H9 (cell line): ENCODE data around the gene NTF3. TPM values are rescaled to one million over a fixed set of nuclear protein-coding genes. Genes with fewer than 3 reads are reported as not detected.

Experiments
- DNase-seq: peaks from one replicate; pipeline ENCODE4 v3.0.0-alpha.2; 2017
- H2AFZ ChIP-seq: one replicate; pipeline ENCODE4 v1.6.1; 2013; ENCODE audit warnings: mild to moderate bottlenecking, low read length, control low read depth, moderate library complexity
- H2AK5ac ChIP-seq: 2 replicates; pipeline ENCODE4 v1.6.1; 2013; ENCODE audit warnings: low read length, control low read depth, mixed read lengths; ENCODE audit not compliant: insufficient read length
- H2BK120ac ChIP-seq: one replicate; pipeline ENCODE4 v1.6.1; 2013; ENCODE audit warnings: low read depth, mild to moderate bottlenecking, low read length, control low read depth, inconsistent platforms; ENCODE audit not compliant: poor library complexity, severe bottlenecking
- H2BK12ac ChIP-seq: 2 replicates; pipeline ENCODE4 v1.6.1; 2013; ENCODE audit warnings: low read length, control low read depth, mixed read lengths, low read depth; ENCODE audit not compliant: insufficient read length
- H2BK15ac ChIP-seq: 2 replicates; pipeline ENCODE4 v1.6.1; 2013; ENCODE audit warnings: low read depth, low read length, control low read depth
- H2BK20ac ChIP-seq: one replicate; pipeline ENCODE4 v1.6.1; 2013; ENCODE audit warnings: low read depth, mild to moderate bottlenecking, low read length, control low read depth, inconsistent platforms; ENCODE audit not compliant: poor library complexity, severe bottlenecking
- H2BK5ac ChIP-seq: 2 replicates; pipeline ENCODE4 v1.6.1; 2013; ENCODE audit warnings: low read length, control low read depth, mixed read lengths; ENCODE audit not compliant: insufficient read length
- H3K14ac ChIP-seq: 2 replicates; pipeline ENCODE4 v1.6.1; 2013; ENCODE audit warnings: low read length, control low read depth; ENCODE audit not compliant: insufficient read depth
- H3K18ac ChIP-seq: 2 replicates; pipeline ENCODE4 v1.6.1; 2013; ENCODE audit warnings: low read depth, mild to moderate bottlenecking, mixed read lengths, low read length, control low read depth; ENCODE audit not compliant: insufficient read length
- H3K23ac ChIP-seq: 2 replicates; pipeline ENCODE4 v1.6.1; 2013; ENCODE audit warnings: low read length, control low read depth, mixed read lengths, low read depth; ENCODE audit not compliant: insufficient read length
- H3K23me2 ChIP-seq: 2 replicates; pipeline ENCODE4 v1.6.1; 2013; ENCODE audit warnings: low read depth, mild to moderate bottlenecking, mixed read lengths, low read length, control low read depth; ENCODE audit not compliant: insufficient read length, poor library complexity, severe bottlenecking
- H3K27ac ChIP-seq: 2 replicates; pipeline ENCODE4 v1.5.1; 2013; ENCODE audit warnings: low read length, control low read depth, mixed read lengths, low read depth; ENCODE audit not compliant: insufficient read length
- H3K27me3 ChIP-seq: 2 replicates; pipeline ENCODE4 v1.6.1; 2013; ENCODE audit warnings: low read length, control low read depth, inconsistent platforms; ENCODE audit not compliant: insufficient read depth
- H3K4ac ChIP-seq: 2 replicates; pipeline ENCODE4 v1.6.1; 2013; ENCODE audit warnings: low read depth, mild to moderate bottlenecking, control low read depth, inconsistent platforms, low read length, moderate library complexity
- H3K4me1 ChIP-seq: 2 replicates; pipeline ENCODE4 v1.6.1; 2013; ENCODE audit warnings: low read length, control low read depth, inconsistent platforms; ENCODE audit not compliant: insufficient read depth
- H3K4me2 ChIP-seq: 2 replicates; pipeline ENCODE4 v1.6.1; 2013; ENCODE audit warnings: low read length, control low read depth, mixed read lengths; ENCODE audit not compliant: insufficient read length, insufficient read depth
- H3K56ac ChIP-seq: 2 replicates; pipeline ENCODE4 v1.6.1; 2013; ENCODE audit warnings: low read depth, mild to moderate bottlenecking, mixed read lengths, low read length, control low read depth; ENCODE audit not compliant: insufficient read length
- H3K79me1 ChIP-seq: 2 replicates; pipeline ENCODE4 v1.6.1; 2013; ENCODE audit warnings: low read depth, mild to moderate bottlenecking, moderate library complexity, low read length, control low read depth, inconsistent platforms; ENCODE audit not compliant: insufficient read depth, poor library complexity, severe bottlenecking
- H3K79me2 ChIP-seq: 2 replicates; pipeline ENCODE4 v1.6.1; 2013; ENCODE audit warnings: low read length, control low read depth, inconsistent platforms; ENCODE audit not compliant: insufficient read depth
- H3K9ac ChIP-seq: 2 replicates; pipeline ENCODE4 v1.6.1; 2013; ENCODE audit warnings: low read length, control low read depth, mixed read lengths; ENCODE audit not compliant: insufficient read length; ENCODE audit errors: extremely low read depth
- H3K9me3 ChIP-seq: one replicate; pipeline ENCODE4 v1.6.1; 2013; ENCODE audit warnings: low read depth, low read length, inconsistent platforms; ENCODE audit not compliant: control insufficient read depth
- H3T11ph ChIP-seq: one replicate; pipeline ENCODE4 v1.6.1; 2013; ENCODE audit warnings: mild to moderate bottlenecking, low read length, control low read depth, inconsistent platforms
- H4K20me1 ChIP-seq: one replicate; pipeline ENCODE4 v1.6.1; 2013; ENCODE audit not compliant: control insufficient read depth, insufficient read length, insufficient read depth
- H4K5ac ChIP-seq: 2 replicates; pipeline ENCODE4 v1.6.1; 2013; ENCODE audit warnings: low read depth, mild to moderate bottlenecking, mixed read lengths, low read length, control low read depth; ENCODE audit not compliant: insufficient read length
- H4K8ac ChIP-seq: replicated peaks from 2 replicates; pipeline ENCODE4 v1.6.1; 2013; ENCODE audit warnings: low read length, control low read depth, mixed read lengths, low read depth; ENCODE audit not compliant: insufficient read length
- H4K91ac ChIP-seq: 2 replicates; pipeline ENCODE4 v1.6.1; 2013; ENCODE audit warnings: low read depth, mild to moderate bottlenecking, moderate library complexity, mixed read lengths, low read length, control low read depth; ENCODE audit not compliant: insufficient read length
- H3K27ac Mint-ChIP-seq, 3 experiments: 2 replicates in 2 of 3; 3 replicates in 1 of 3; pipeline ENCODE4 v1.8.0; 2020 to 2021; ENCODE audit warnings: mixed read lengths in 3 of 3, mild to moderate bottlenecking in 1 of 3, moderate library complexity in 1 of 3
- H3K27me3 Mint-ChIP-seq: 2 replicates; pipeline ENCODE4 v1.8.0; 2021; ENCODE audit warnings: low read depth, mild to moderate bottlenecking, moderate library complexity, mixed read lengths
- H3K36me3 Mint-ChIP-seq, 3 experiments: 2 replicates in 2 of 3; 3 replicates in 1 of 3; pipeline ENCODE4 v1.8.0; 2020 to 2021; ENCODE audit warnings: low read depth in 3 of 3, mixed read lengths in 3 of 3; ENCODE audit not compliant: insufficient read depth in 1 of 3
- H3K4me1 Mint-ChIP-seq, 2 experiments: 2 replicates each; pipeline ENCODE4 v1.8.0; 2020; ENCODE audit warnings: mixed read lengths in 2 of 2
- H3K4me3 Mint-ChIP-seq, 2 experiments: 2 replicates in 1 of 2; 3 replicates in 1 of 2; pipeline ENCODE4 v1.8.0; 2020 to 2021; ENCODE audit warnings: mild to moderate bottlenecking in 2 of 2, mixed read lengths in 2 of 2, moderate library complexity in 1 of 2
- H3K9me3 Mint-ChIP-seq, 2 experiments: 2 replicates in 1 of 2; 3 replicates in 1 of 2; pipeline ENCODE4 v1.8.0; 2020; ENCODE audit warnings: mild to moderate bottlenecking in 2 of 2, mixed read lengths in 2 of 2, moderate library complexity in 1 of 2
- CTCF ChIP-seq: fragments of 200-600 bp; sonication (generic); conservative IDR thresholded peaks from 3 replicates; pipeline ENCODE4 v1.8.0; 2021; ENCODE audit warnings: antibody characterized with exemption, mild to moderate bottlenecking
- WGBS: extraction: QIAGEN DNeasy Blood & Tissue Kit; methylation state at CpG from one replicate; pipeline ENCODE4 v1.1.7; 2013; ENCODE audit warnings: missing lambda C conversion rate, low lambda C conversion rate, mixed read lengths; ENCODE audit not compliant: insufficient read length; ENCODE audit errors: extremely low coverage; 5-methylcytosine and 5-hydroxymethylcytosine counted together
- total RNA-seq: library from RNA; stranded (reverse); gene quantifications from 2 replicates; pipeline ENCODE4 v1.2.1, GENCODE V29; 2021

NTF3 gene
- total RNA-seq, 1 experiment from 2014 or later = 0.48 TPM

- Histone ChIP-seq H3K14ac (no peak overlapping the region), H3K23me2 (peaks cover 11% of the 10 kb centered on the region), H3K4me2 (no peak overlapping the region), H4K8ac (no peak overlapping the region), H3K18ac (no peak overlapping the region), H3K9me3 (no peaks in the 10 kb centered on the region), H2BK12ac (no peak overlapping the region), H3K79me1 (no peaks in the 10 kb centered on the region), H2BK20ac (no peak overlapping the region), H4K5ac (no peak overlapping the region), H3T11ph (no peak overlapping the region), H3K9ac (no peak overlapping the region), H2BK15ac (no peak overlapping the region), H4K20me1 (no peaks in the 10 kb centered on the region), H2BK120ac (no peak overlapping the region), H2AK5ac (no peak overlapping the region), H4K91ac (no peak overlapping the region), H2BK5ac (no peak overlapping the region), H2AFZ (no peak overlapping the region), H3K4ac (no peak overlapping the region), H3K27me3 (peaks cover 38% of the 10 kb centered on the region), H3K4me1 (peaks cover 3% of the 10 kb centered on the region; the same call in 1 of the 2 replicates), H3K23ac (no peak overlapping the region), H3K56ac (no peak overlapping the region), H3K27ac (no peak overlapping the region), H3K79me2 (no peaks in the 10 kb centered on the region)
- TF ChIP-seq CTCF = no peak
- Mint-ChIP-seq H3K36me3 (no peaks in the 10 kb centered on the region), H3K4me1 (peaks cover 15 to 18% of the 10 kb centered on the region in 2 experiments), H3K27ac (no peak overlapping the region), H3K27me3 (peaks cover 14% of the 10 kb centered on the region), H3K9me3 (no peaks in the 10 kb centered on the region; a peak in 1 of 5 replicates), H3K4me3 (no peak overlapping the region)
- no peak for DNase-seq
- WGBS = no CpG with 5 or more reads among the region's 11 CpGs
These were observed 5.7 kb downstream of the NTF3 start for GRCh38 chr12:5437589-5437988.
